Gastroesophageal sphincter (tissue), 3 donors: ENCODE data around the gene HUWE1.

ENCODE experiments used
- EP300 ChIP-seq: sonication (generic); formaldehyde crosslinking; IDR thresholded peaks from one replicate; pipeline ENCODE4 v1.6.1; 2017; ENCODE audit warnings: antibody characterized with exemption, mild to moderate bottlenecking
- POLR2A ChIP-seq, 2 donors: fragments of 450-650 bp; IDR thresholded peaks; one replicate each; pipeline ENCODE4 v1.6.1; 2017; ENCODE audit warnings: antibody characterized with exemption in 2 of 2, mild to moderate bottlenecking in 2 of 2, moderate library complexity in 1 of 2
- POLR2AphosphoS5 ChIP-seq: sonication (generic); formaldehyde crosslinking; IDR thresholded peaks from one replicate; pipeline ENCODE4 v1.6.1; 2017; ENCODE audit warnings: antibody characterized with exemption
- TF ChIP-seq, protein P1 (sequence below), 4 experiments: fragments of 200-600 bp in 2 of 4; fragments of 450-650 bp in 2 of 4; sonication (generic) in 1 of 4; IDR thresholded peaks; one replicate each; pipeline ENCODE4 v1.5.1; 2017 to 2019; ENCODE audit warnings: antibody characterized with exemption in 4 of 4, mild to moderate bottlenecking in 2 of 4, moderate library complexity in 2 of 4

- TF ChIP-seq, protein P1, sequence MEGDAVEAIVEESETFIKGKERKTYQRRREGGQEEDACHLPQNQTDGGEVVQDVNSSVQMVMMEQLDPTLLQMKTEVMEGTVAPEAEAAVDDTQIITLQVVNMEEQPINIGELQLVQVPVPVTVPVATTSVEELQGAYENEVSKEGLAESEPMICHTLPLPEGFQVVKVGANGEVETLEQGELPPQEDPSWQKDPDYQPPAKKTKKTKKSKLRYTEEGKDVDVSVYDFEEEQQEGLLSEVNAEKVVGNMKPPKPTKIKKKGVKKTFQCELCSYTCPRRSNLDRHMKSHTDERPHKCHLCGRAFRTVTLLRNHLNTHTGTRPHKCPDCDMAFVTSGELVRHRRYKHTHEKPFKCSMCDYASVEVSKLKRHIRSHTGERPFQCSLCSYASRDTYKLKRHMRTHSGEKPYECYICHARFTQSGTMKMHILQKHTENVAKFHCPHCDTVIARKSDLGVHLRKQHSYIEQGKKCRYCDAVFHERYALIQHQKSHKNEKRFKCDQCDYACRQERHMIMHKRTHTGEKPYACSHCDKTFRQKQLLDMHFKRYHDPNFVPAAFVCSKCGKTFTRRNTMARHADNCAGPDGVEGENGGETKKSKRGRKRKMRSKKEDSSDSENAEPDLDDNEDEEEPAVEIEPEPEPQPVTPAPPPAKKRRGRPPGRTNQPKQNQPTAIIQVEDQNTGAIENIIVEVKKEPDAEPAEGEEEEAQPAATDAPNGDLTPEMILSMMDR (IDR thresholded peaks at IDR 0.05) = no peak
- no peak for TF ChIP-seq POLR2AphosphoS5
- no peak for TF ChIP-seq EP300
- no peak for TF ChIP-seq POLR2A (IDR thresholded peaks at IDR 0.05)
Observed at GRCh38 chrX:53547668-53548067, 138.9 kb downstream of the HUWE1 start.
